K562 (cell line): Measurements from ENCODE around the gene CHAF1A. TPM values are rescaled to one million over a fixed set of nuclear protein-coding genes. Genes with fewer than 3 reads are reported as not detected.
A peak's percentile ranks its signal among the peaks of the same experiment; 100 is the strongest.

Experiments used
- CBX2 ChIP-seq: fragments of 200-600 bp; sonication (generic); IDR thresholded peaks from one replicate; pipeline ENCODE4 v1.6.1; 2012; ENCODE audit warnings: mild to moderate bottlenecking, low read length, inconsistent platforms; ENCODE audit not compliant: insufficient read depth, poor library complexity, severe bottlenecking
- CCAR2 ChIP-seq: fragments of 200-400 bp; formaldehyde crosslinking; IDR thresholded peaks from 2 replicates; pipeline ENCODE4 v1.6.1; 2017; ENCODE audit warnings: mild to moderate bottlenecking, low read depth, low read length
- CSDE1 ChIP-seq, 2 experiments: fragments of 450-650 bp; IDR thresholded peaks; 2 replicates each; pipeline ENCODE4 v1.6.1; 2016; ENCODE audit warnings: mild to moderate bottlenecking in 1 of 2
- HNRNPL ChIP-seq: fragments of 200-400 bp; formaldehyde crosslinking; IDR thresholded peaks from 2 replicates; pipeline ENCODE4 v1.6.1; 2017; ENCODE audit warnings: low read depth, mild to moderate bottlenecking, low read length
- IFI16 ChIP-seq: fragments of 250-450 bp; sonication (Bioruptor Pico); IDR thresholded peaks from 2 replicates; pipeline ENCODE4 v2.1.2; 2022; ENCODE audit warnings: mild to moderate bottlenecking, inconsistent platforms
- JUND ChIP-seq, 2 experiments: IDR thresholded peaks; 2 replicates in 1 of 2; 3 replicates in 1 of 2; pipeline ENCODE4 v1.6.1; 2011; ENCODE audit warnings: borderline replicate concordance in 2 of 2, low read depth in 2 of 2, low read length in 2 of 2, improper control_type of control experiment in 1 of 2, missing biosample characterization in 1 of 2, missing genetic modification characterization in 1 of 2, missing genetic modification reagents in 1 of 2
- KDM4B ChIP-seq, 2 experiments: fragments of 450-650 bp in 1 of 2; sonication (generic) in 1 of 2; IDR thresholded peaks; 2 replicates each; pipeline ENCODE4 v1.6.1; 2016 to 2017; ENCODE audit warnings: borderline replicate concordance in 2 of 2, antibody characterized with exemption in 1 of 2, low read depth in 1 of 2, mild to moderate bottlenecking in 1 of 2
- NCOA2 ChIP-seq, 2 experiments: fragments of 450-650 bp; IDR thresholded peaks; 2 replicates each; pipeline ENCODE4 v1.6.1; 2018; ENCODE audit warnings: mild to moderate bottlenecking in 2 of 2, moderate library complexity in 1 of 2; ENCODE audit not compliant: partially characterized antibody in 2 of 2
- POLR2AphosphoS5 ChIP-seq: IDR thresholded peaks from 2 replicates; pipeline ENCODE4 v1.6.1; 2011; ENCODE audit warnings: mild to moderate bottlenecking, low read depth, low read length, moderate library complexity; ENCODE audit not compliant: control insufficient read depth, insufficient read depth
- PTTG1 ChIP-seq: fragments of 450-650 bp; IDR thresholded peaks from 2 replicates; pipeline ENCODE4 v1.6.1; 2016; ENCODE audit warnings: low read depth, mild to moderate bottlenecking, missing genetic modification characterization, missing compliant biosample characterization
- PYGO2 ChIP-seq: fragments of 450-650 bp; IDR thresholded peaks from 2 replicates; pipeline ENCODE4 v1.6.1; 2016; ENCODE audit warnings: mild to moderate bottlenecking, missing genetic modification characterization, moderate library complexity, missing compliant biosample characterization
- RBM22 ChIP-seq: fragments of 200-400 bp; formaldehyde crosslinking; IDR thresholded peaks from 2 replicates; pipeline ENCODE4 v1.6.1; 2018; ENCODE audit warnings: low read length, low read depth; ENCODE audit not compliant: poor library complexity, severe bottlenecking
- RCOR1 ChIP-seq, 2 experiments: IDR thresholded peaks; 2 replicates each; pipeline ENCODE4 v1.6.1; 2012; ENCODE audit warnings: low read depth in 2 of 2, low read length in 2 of 2, borderline replicate concordance in 1 of 2, improper control_type of control experiment in 1 of 2
- SIN3A ChIP-seq, 2 experiments: fragments of 150-350 bp in 1 of 2; IDR thresholded peaks; 2 replicates each; pipeline ENCODE4 v1.6.1; 2011 to 2016; ENCODE audit warnings: borderline replicate concordance in 2 of 2, low read depth in 2 of 2, low read length in 2 of 2, mild to moderate bottlenecking in 2 of 2, moderate library complexity in 2 of 2; ENCODE audit not compliant: control insufficient read depth in 1 of 2
- SMAD2 ChIP-seq: fragments of 150-350 bp; IDR thresholded peaks from 2 replicates; pipeline ENCODE4 v1.6.1; 2014; ENCODE audit warnings: low read depth, mild to moderate bottlenecking, low read length
- STAT5B ChIP-seq: fragments of 250-450 bp; sonication (Bioruptor Pico); IDR thresholded peaks from 2 replicates; pipeline ENCODE4 v1.8.0; 2021; ENCODE audit warnings: mild to moderate bottlenecking, inconsistent platforms
- TAF15 ChIP-seq: fragments of 200-400 bp; formaldehyde crosslinking; IDR thresholded peaks from 2 replicates; pipeline ENCODE4 v1.6.1; 2017; ENCODE audit warnings: mild to moderate bottlenecking, low read depth, low read length, moderate library complexity
- ZNF12 ChIP-seq: sonication (generic); formaldehyde crosslinking; IDR thresholded peaks from 2 replicates; pipeline ENCODE4 v1.4.0; 2020; ENCODE audit warnings: mild to moderate bottlenecking, missing genetic modification reagents
- ZNF121 ChIP-seq: sonication (generic); formaldehyde crosslinking; conservative IDR thresholded peaks from 2 replicates; pipeline ENCODE4 v1.8.0; 2022; ENCODE audit warnings: missing genetic modification reagents
- ZNF197 ChIP-seq: fragments of 200-800 bp; sonication (Bioruptor generic); IDR thresholded peaks from 2 replicates; pipeline ENCODE4 v1.6.1; 2016; ENCODE audit warnings: low read depth, missing genetic modification characterization, missing compliant biosample characterization
- ZNF76 ChIP-seq: fragments of 250-450 bp; sonication (Bioruptor Pico); IDR thresholded peaks from 2 replicates; pipeline ENCODE4 v1.4.0; 2020; ENCODE audit warnings: mild to moderate bottlenecking, moderate library complexity, borderline replicate concordance
- ZNF830 ChIP-seq: fragments of 250-450 bp; sonication (Bioruptor Pico); IDR thresholded peaks from 2 replicates; pipeline ENCODE4 v1.5.0; 2021; ENCODE audit warnings: mild to moderate bottlenecking
- polyA plus RNA-seq, 8 experiments: library from polyadenylated mRNA; depleted of rRNA in 4 of 8; stranded (reverse) in 5 of 8; unstranded in 3 of 8; fragments of >200 nt; fragmentation: Nextera tagmentation in 2 of 8; fragmentation: Illumina TruSeq in 1 of 8; extraction: Ambion mirVana in 2 of 8; extraction: Trizol in 1 of 8; gene quantifications; 2 replicates each; pipeline versions ENCODE4 v1.2.1 to v1.2.3, GENCODE V29; 2011 to 2014; ENCODE audit warnings: inconsistent platforms in 1 of 8, missing spikeins in 1 of 8
- total RNA-seq, 7 experiments: library from RNA; depleted of rRNA in 6 of 7; stranded (reverse); fragments of >200 nt in 6 of 7; fragmentation: Illumina TruSeq in 2 of 7; extraction: Trizol in 2 of 7; gene quantifications; 2 replicates each; pipeline versions ENCODE4 v1.2.1 to v1.2.3, GENCODE V29; 2011 to 2021; ENCODE audit warnings: low replicate concordance in 1 of 7
- TF ChIP-seq, protein P1 (sequence below): sonication (generic); formaldehyde crosslinking; IDR thresholded peaks from 2 replicates; pipeline ENCODE4 v1.8.0; 2022; ENCODE audit warnings: mild to moderate bottlenecking, missing genetic modification reagents
- TF ChIP-seq, protein P2 (sequence below): conservative IDR thresholded peaks from 2 replicates; pipeline ENCODE4 v1.6.1; 2011; ENCODE audit warnings: low read depth, mild to moderate bottlenecking, low read length; ENCODE audit not compliant: control insufficient read depth

The CHAF1A gene
- total and polyA plus RNA-seq, 9 of the 15 experiments (the other 6 are each of a cell fraction or from before 2014, with no cell fraction given) = 1.6 to 86.9 (median 45.2) TPM

DNA sequence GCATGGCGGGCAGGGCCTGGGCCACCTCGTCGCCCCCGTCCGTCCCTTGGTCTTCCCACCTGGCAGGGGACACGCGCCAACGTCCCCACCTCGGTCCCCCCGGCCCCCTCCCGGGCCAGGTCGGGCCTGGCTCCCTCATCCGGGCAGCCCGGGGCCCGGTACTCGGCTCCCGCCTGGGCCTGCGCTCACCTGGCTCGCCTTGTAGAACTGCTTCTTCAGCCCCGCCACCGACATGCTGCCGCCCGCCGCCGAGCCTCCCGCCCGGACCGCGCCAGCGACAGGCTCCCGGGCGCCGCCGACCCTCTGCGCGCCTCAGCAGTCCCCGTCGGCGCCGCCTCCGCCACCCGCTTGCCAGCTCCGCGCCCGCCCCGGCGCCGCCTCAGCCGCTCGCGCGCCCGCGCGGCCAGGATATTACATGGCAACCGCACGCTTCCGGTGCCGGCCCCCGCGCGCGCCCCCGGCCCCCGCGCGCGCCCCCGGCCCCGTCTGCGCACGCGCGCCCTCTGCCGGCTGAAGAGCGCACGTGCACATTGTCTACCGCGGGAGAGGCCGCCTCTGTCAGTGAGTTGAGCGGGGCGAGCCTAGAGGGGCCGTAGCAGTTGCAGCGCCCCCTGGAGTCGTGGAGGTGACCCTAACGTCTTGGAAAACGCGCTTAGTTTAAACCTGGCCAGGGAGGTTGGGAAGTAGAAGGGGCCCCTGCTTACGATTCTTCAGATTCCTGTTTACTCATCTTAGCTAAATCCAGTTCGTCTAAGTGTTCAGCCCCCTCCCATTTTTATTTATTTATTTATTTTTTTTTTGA, 2.1 kb upstream of the CHAF1A start, which contains the start of gene SH3GL1 (continued):
- TF ChIP-seq CSDE1 (IDR thresholded peaks at IDR 0.05) (no peak), TAF15 (no peak), HNRNPL (0 out of 2 replicates have a peak, but pooled peaks have one; percentile 40), POLR2AphosphoS5 (peak; percentile 34; the same call in 1 of the 2 replicates), ZNF12 (CRISPR knock-in tag) (no peak), ZNF830 (CRISPR knock-in tag) (no peak), PYGO2 (tag) (no peak), ZNF121 (no peak), SIN3A (IDR thresholded peaks at IDR 0.05; ENCODE audit: borderline replicate concordance in 2 of 2, control insufficient read depth in 1 of 2, low read depth in 2 of 2, low read length in 2 of 2) (peak; percentile 21 to 83; a peak in 2 of 4 replicates), SMAD2 (no peak), ZNF76 (no peak), NCOA2 (IDR thresholded peaks at IDR 0.05; ENCODE audit: partially characterized antibody in 2 of 2) (no peak), IFI16 (CRISPR knock-in tag) (no peak), PTTG1 (tag) (no peak), RBM22 (no peak), STAT5B (no peak), CBX2 (no peak), CCAR2 (no peak), RCOR1 (IDR thresholded peaks at IDR 0.05; ENCODE audit: borderline replicate concordance in 1 of 2, low read depth in 2 of 2, low read length in 2 of 2) (peak in 1 of 2 experiments; percentile 84; a peak in 2 of 4 replicates), JUND (IDR thresholded peaks at IDR 0.05; ENCODE audit: borderline replicate concordance, low read depth, low read length) (peak; percentile 83), JUND (tag; IDR thresholded peaks at IDR 0.05; ENCODE audit: borderline replicate concordance, low read depth, low read length) (no peak; the same call in 2 of the 3 replicates), KDM4B (IDR thresholded peaks at IDR 0.05; ENCODE audit: borderline replicate concordance in 2 of 2, low read depth in 1 of 2) (no peak), ZNF197 (CRISPR knock-in tag) (peak; percentile 97)
- TF ChIP-seq, protein P1, sequence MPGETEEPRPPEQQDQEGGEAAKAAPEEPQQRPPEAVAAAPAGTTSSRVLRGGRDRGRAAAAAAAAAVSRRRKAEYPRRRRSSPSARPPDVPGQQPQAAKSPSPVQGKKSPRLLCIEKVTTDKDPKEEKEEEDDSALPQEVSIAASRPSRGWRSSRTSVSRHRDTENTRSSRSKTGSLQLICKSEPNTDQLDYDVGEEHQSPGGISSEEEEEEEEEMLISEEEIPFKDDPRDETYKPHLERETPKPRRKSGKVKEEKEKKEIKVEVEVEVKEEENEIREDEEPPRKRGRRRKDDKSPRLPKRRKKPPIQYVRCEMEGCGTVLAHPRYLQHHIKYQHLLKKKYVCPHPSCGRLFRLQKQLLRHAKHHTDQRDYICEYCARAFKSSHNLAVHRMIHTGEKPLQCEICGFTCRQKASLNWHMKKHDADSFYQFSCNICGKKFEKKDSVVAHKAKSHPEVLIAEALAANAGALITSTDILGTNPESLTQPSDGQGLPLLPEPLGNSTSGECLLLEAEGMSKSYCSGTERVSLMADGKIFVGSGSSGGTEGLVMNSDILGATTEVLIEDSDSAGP (CRISPR knock-in tag) = no peak
- TF ChIP-seq, protein P2, sequence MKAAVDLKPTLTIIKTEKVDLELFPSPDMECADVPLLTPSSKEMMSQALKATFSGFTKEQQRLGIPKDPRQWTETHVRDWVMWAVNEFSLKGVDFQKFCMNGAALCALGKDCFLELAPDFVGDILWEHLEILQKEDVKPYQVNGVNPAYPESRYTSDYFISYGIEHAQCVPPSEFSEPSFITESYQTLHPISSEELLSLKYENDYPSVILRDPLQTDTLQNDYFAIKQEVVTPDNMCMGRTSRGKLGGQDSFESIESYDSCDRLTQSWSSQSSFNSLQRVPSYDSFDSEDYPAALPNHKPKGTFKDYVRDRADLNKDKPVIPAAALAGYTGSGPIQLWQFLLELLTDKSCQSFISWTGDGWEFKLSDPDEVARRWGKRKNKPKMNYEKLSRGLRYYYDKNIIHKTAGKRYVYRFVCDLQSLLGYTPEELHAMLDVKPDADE = peak; percentile 79
